HepG2 (cell line): Measurements from ENCODE around the gene TMEM198. TPM values are rescaled to one million over a fixed set of nuclear protein-coding genes. Genes with fewer than 3 reads are reported as not detected.

Source experiments
- ATAC-seq: fragments of 200-7000 bp; cut with Tn5 transposase; 3 replicates; pipeline ENCODE4 v1.9.1; 2020; ENCODE audit warnings: mild to moderate bottlenecking, moderate library complexity
- BruUV-seq: library from RNA; stranded (reverse); fragments of 400-500 nt; replicated peaks from 2 replicates; lab custom pipeline; 2021; lab: Mats Ljungman, UMichigan
- CTCF ChIA-PET: fragments of 300-600 bp; formaldehyde crosslinking; extraction: SDS; loops from one replicate; lab custom pipeline; 2021; ENCODE audit warnings: low total read pairs, inconsistent platforms, low intra/inter-chr PET ratio; lab: Yijun Ruan, JAX
- POLR2A ChIA-PET: fragments of 350-600 bp; sonication (Branson Sonifier 250); formaldehyde crosslinking; loops from one replicate; lab custom pipeline; 2020; ENCODE audit warnings: antibody characterized with exemption, inconsistent platforms; lab: Yijun Ruan, JAX
- DNase-seq: peaks from one replicate; pipeline ENCODE4 v3.0.0-alpha.2; 2015; ENCODE audit warnings: low spot score
- FAIRE-seq: peaks from 3 replicates; lab custom pipeline; 2011; peaks lifted over from hg19 to GRCh38; lab: Jason Lieb, UNC
- H2AFZ ChIP-seq: one replicate; pipeline ENCODE4 v1.6.1; 2011; ENCODE audit warnings: low read length, inconsistent platforms
- H3K27ac ChIP-seq: fragments of 300-600 bp; 3 replicates; pipeline ENCODE4 v1.8.0; 2011; ENCODE audit warnings: mixed run types, mild to moderate bottlenecking, mixed read lengths, low read length, inconsistent platforms; ENCODE audit not compliant: insufficient read depth; ENCODE audit errors: extremely low read length
- H3K27me3 ChIP-seq, 2 experiments: fragments of 200-600 bp in 1 of 2; 2 replicates in 1 of 2; 3 replicates in 1 of 2; pipeline versions ENCODE4 v1.6.0 to v1.8.0; 2011; ENCODE audit warnings: low read length in 2 of 2, mild to moderate bottlenecking in 2 of 2, moderate library complexity in 2 of 2, inconsistent platforms in 1 of 2; ENCODE audit not compliant: insufficient read depth in 2 of 2, control insufficient read depth in 1 of 2
- H3K36me3 ChIP-seq, 2 experiments: fragments of 200-600 bp in 1 of 2; replicated peaks in 1 of 2; 2 replicates in 1 of 2; 3 replicates in 1 of 2; pipeline versions ENCODE4 v1.5.1 to v1.8.0; 2011; ENCODE audit warnings: low read length in 2 of 2, inconsistent platforms in 1 of 2; ENCODE audit not compliant: insufficient read depth in 2 of 2, control insufficient read depth in 1 of 2
- H3K4me1 ChIP-seq: 2 replicates; pipeline ENCODE4 v1.5.1; 2012; ENCODE audit warnings: low read length, inconsistent platforms; ENCODE audit not compliant: insufficient read depth
- H3K4me2 ChIP-seq: 2 replicates; pipeline ENCODE4 v1.6.0; 2011; ENCODE audit warnings: low read depth, low read length, inconsistent platforms
- H3K4me3 ChIP-seq, 3 experiments: fragments of 200-600 bp in 1 of 3; sonication (generic), shearing (Covaris generic) in 1 of 3; replicated peaks in 1 of 3; 2 replicates each; pipeline ENCODE4 v1.5.1; 2011 to 2016; ENCODE audit warnings: low read length in 3 of 3, inconsistent platforms in 2 of 3, low read depth in 2 of 3, mild to moderate bottlenecking in 2 of 3, control low read depth in 1 of 3, mixed read lengths in 1 of 3; ENCODE audit not compliant: insufficient read depth in 1 of 3
- H3K79me2 ChIP-seq: one replicate; pipeline ENCODE4 v1.6.1; 2011; ENCODE audit warnings: low read length, inconsistent platforms; ENCODE audit not compliant: insufficient read depth
- H3K9ac ChIP-seq: 2 replicates; pipeline ENCODE4 v1.6.0; 2011; ENCODE audit warnings: mild to moderate bottlenecking, low read depth, low read length, inconsistent platforms; ENCODE audit not compliant: insufficient read depth
- H3K9me3 ChIP-seq: 2 replicates; pipeline ENCODE4 v1.5.1; 2012; ENCODE audit warnings: mild to moderate bottlenecking, low read length
- H4K20me1 ChIP-seq: 2 replicates; pipeline ENCODE4 v1.6.0; 2011; ENCODE audit warnings: inconsistent platforms, mild to moderate bottlenecking, low read length, moderate library complexity; ENCODE audit not compliant: insufficient read depth
- AGO2 ChIP-seq: fragments of 200-400 bp; formaldehyde crosslinking; optimal IDR thresholded peaks from 2 replicates; pipeline ENCODE3; 2017; ENCODE audit warnings: mild to moderate bottlenecking, low read depth, low read length, moderate library complexity
- ARNTL ChIP-seq: sonication (generic); formaldehyde crosslinking; IDR thresholded peaks from 2 replicates; pipeline ENCODE4 v1.4.0; 2020; ENCODE audit warnings: mild to moderate bottlenecking, missing genetic modification reagents
- ATRX ChIP-seq: sonication (generic); formaldehyde crosslinking; IDR thresholded peaks from 2 replicates; pipeline ENCODE4 v1.4.0; 2020; ENCODE audit warnings: missing genetic modification reagents, borderline replicate concordance
- CHCHD3 ChIP-seq: sonication (generic); formaldehyde crosslinking; IDR thresholded peaks from 2 replicates; pipeline ENCODE4 v1.8.0; 2022; ENCODE audit warnings: mild to moderate bottlenecking, missing genetic modification reagents, moderate library complexity
- ELF4 ChIP-seq: sonication (generic); formaldehyde crosslinking; IDR thresholded peaks from 2 replicates; pipeline ENCODE4 v1.5.0; 2020; ENCODE audit warnings: missing genetic modification reagents, mild to moderate bottlenecking, moderate library complexity, borderline replicate concordance
- SATB2 ChIP-seq: sonication (generic); formaldehyde crosslinking; IDR thresholded peaks from 2 replicates; pipeline ENCODE4 v1.5.0; 2020; ENCODE audit warnings: missing genetic modification reagents
- SRSF1 ChIP-seq: fragments of 200-400 bp; formaldehyde crosslinking; optimal IDR thresholded peaks from 2 replicates; pipeline ENCODE3; 2017; ENCODE audit warnings: mild to moderate bottlenecking, low read depth, low read length, moderate library complexity
- SYNCRIP ChIP-seq: fragments of 200-400 bp; formaldehyde crosslinking; IDR thresholded peaks from 2 replicates; pipeline ENCODE4 v1.6.1; 2018; ENCODE audit warnings: mild to moderate bottlenecking, low read depth, low read length; ENCODE audit not compliant: insufficient read depth
- TMF1 ChIP-seq: sonication (generic); formaldehyde crosslinking; IDR thresholded peaks from 2 replicates; pipeline ENCODE4 v1.8.1; 2022; ENCODE audit warnings: low read depth, missing genetic modification reagents
- TSC22D2 ChIP-seq: sonication (generic); formaldehyde crosslinking; IDR thresholded peaks from 2 replicates; pipeline ENCODE4 v1.5.1; 2020; ENCODE audit warnings: missing genetic modification reagents, mild to moderate bottlenecking, borderline replicate concordance
- ZBTB7B ChIP-seq: sonication (generic); formaldehyde crosslinking; IDR thresholded peaks from 2 replicates; pipeline ENCODE4 v1.4.0; 2020; ENCODE audit warnings: missing genetic modification reagents
- ZFP82 ChIP-seq: sonication (generic); formaldehyde crosslinking; IDR thresholded peaks from 2 replicates; pipeline ENCODE4 v1.5.1; 2020; ENCODE audit warnings: mild to moderate bottlenecking, missing genetic modification reagents, borderline replicate concordance
- ZFYVE20 ChIP-seq: sonication (generic); formaldehyde crosslinking; IDR thresholded peaks from 2 replicates; pipeline ENCODE4 v1.8.0; 2023; ENCODE audit warnings: low read depth, mild to moderate bottlenecking, moderate library complexity, missing genetic modification reagents, borderline replicate concordance
- ZNF253 ChIP-seq: sonication (generic); formaldehyde crosslinking; IDR thresholded peaks from 2 replicates; pipeline ENCODE4 v1.8.0; 2022; ENCODE audit warnings: mild to moderate bottlenecking, missing genetic modification reagents, borderline replicate concordance
- ZNF510 ChIP-seq: sonication (generic); formaldehyde crosslinking; IDR thresholded peaks from 2 replicates; pipeline ENCODE4 v1.4.0; 2020; ENCODE audit warnings: low read depth, mild to moderate bottlenecking, missing genetic modification reagents
- WGBS: methylation state at CpG from one replicate; pipeline ENCODE4 v1.1.6; 2017; ENCODE audit warnings: low lambda C conversion rate; 5-methylcytosine and 5-hydroxymethylcytosine counted together
- in situ Hi-C: cut with HindIII; loops from 2 replicates; pipeline ENCODE4 v1.10.0; 2017; ENCODE audit warnings: low pct_unique_long_range_greater_than_20kb; ENCODE audit not compliant: extremely low pct_ligation_motif_present
- intact Hi-C: fragments of 100-400 bp; cut with micrococcal nuclease; formaldehyde crosslinking; loops from one replicate; pipeline ENCODE4 v1.10.0; 2022; ENCODE audit not compliant: unreplicated experiment
- polyA plus RNA-seq, 8 experiments: library from polyadenylated mRNA; depleted of rRNA in 3 of 8; stranded (reverse) in 7 of 8; unstranded in 1 of 8; fragments of >200 nt; fragmentation: Illumina TruSeq in 4 of 8; extraction: Trizol in 4 of 8; gene quantifications; 2 replicates each; pipeline versions ENCODE4 v1.2.1 to v1.2.3, GENCODE V29; 2011 to 2016; ENCODE audit warnings: low read depth in 4 of 8, missing spikeins in 1 of 8, mixed read lengths in 1 of 8; ENCODE audit not compliant: insufficient read depth in 1 of 8
- total RNA-seq, 5 experiments: library from RNA; depleted of rRNA; stranded (reverse); fragments of >200 nt; fragmentation: Illumina TruSeq; extraction: Trizol; gene quantifications; 2 replicates each; pipeline ENCODE4 v1.2.3, GENCODE V29; 2016; ENCODE audit warnings: low read depth in 1 of 5
- TF ChIP-seq, protein P1 (sequence below): IDR thresholded peaks from 2 replicates; pipeline ENCODE4 v1.6.1; 2016; ENCODE audit warnings: mild to moderate bottlenecking
- TF ChIP-seq, protein P2 (sequence below): sonication (generic); IDR thresholded peaks from 2 replicates; pipeline ENCODE4 v1.6.1; 2016; ENCODE audit warnings: low read depth, borderline replicate concordance
- TF ChIP-seq, protein P3 (sequence below): sonication (generic); formaldehyde crosslinking; IDR thresholded peaks from 2 replicates; pipeline ENCODE4 v1.8.1; 2023; ENCODE audit warnings: mild to moderate bottlenecking, inconsistent platforms, moderate library complexity, missing genetic modification reagents, borderline replicate concordance

The TMEM198 gene
- total and polyA plus RNA-seq, 2 of the 13 experiments (the other 11 are each of a cell fraction or from before 2014, with no cell fraction given), result 17.3 to 23.5 TPM

DNA sequence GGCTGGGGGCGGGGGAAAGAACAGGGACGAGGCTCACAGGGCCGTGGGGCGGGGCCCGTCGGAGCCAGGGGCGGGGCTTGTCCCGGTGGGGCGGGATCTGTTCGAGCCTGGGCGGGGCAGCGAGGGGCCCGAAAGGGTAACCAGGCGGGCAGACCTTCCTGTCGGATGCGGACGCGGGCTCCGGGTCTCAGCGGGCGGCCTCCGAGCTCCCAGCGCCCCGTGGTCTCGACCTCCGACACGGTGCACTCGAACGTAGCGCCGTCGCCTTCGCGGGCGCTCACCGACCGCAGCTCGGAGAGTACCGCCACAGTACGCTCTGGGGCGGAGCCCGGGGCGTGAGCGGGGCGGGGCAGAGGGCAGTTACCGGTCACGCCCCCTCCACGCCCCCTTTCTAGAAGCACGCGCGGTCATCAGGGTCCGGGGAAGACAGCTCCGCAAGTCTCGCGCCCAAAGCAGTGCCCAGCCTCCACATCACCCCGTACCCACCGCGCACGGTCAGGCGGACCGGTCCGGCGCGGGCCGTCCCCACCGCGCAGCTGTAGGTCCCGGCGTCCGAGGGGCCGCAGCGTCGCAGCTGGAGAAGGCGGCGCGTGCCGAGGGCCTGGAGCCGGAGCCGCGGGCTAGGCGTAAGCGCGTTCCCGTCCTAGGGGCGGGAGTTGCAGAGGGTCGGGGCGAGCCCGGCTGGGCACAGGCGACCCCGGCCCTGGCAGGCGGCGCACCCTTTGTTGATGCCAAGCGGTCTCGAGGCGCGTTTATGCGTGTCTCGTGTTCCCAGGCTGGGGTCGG is 8.7 kb downstream of the TMEM198 start:
- in situ Hi-C loops (no loop called here), intact Hi-C loops (no loop called here)
- Histone ChIP-seq H3K27me3 (no peaks in the 10 kb centered on the region), H3K79me2 (no peaks in the 10 kb centered on the region), H2AFZ (no peak overlapping the region), H3K4me2 (peak overlapping the region; percentile 90), H3K4me3 (peak overlapping the region; percentile 71 to 79 (median 73)), H3K9ac (peak overlapping the region; percentile 60), H4K20me1 (no peaks in the 10 kb centered on the region), H3K4me1 (peaks cover 22% of the 10 kb centered on the region), H3K27ac (peak overlapping the region; percentile 51), H3K9me3 (no peaks in the 10 kb centered on the region), H3K36me3 (peaks cover 9 to 22% of the 10 kb centered on the region in 2 experiments; a peak in 3 of 5 replicates)
- WGBS, result 3% methylated on average over 50 of the region's 99 CpGs
- POLR2A ChIA-PET, result interaction anchor here (0.7 to 3.3 kb wide), 13 partner anchors 9 to 304 kb away, joined by 3 to 28 read pairs (median 8); partner anchors contain the start of genes CHPF, DNPEP, GMPPA and INHA
- ATAC-seq (peak; percentile 84), DNase-seq (peak; percentile 79), FAIRE-seq (peak; percentile 57)
- CTCF ChIA-PET, result interaction anchor here (2.4 kb wide), 1 partner anchor 11 kb away, joined by 9 read pairs; no protein-coding TSS in a partner anchor
- BruUV-seq, result no TSS peak
- TF ChIP-seq ATRX (CRISPR knock-in tag) (no peak), AGO2 (peak; percentile 91), TSC22D2 (CRISPR knock-in tag) (0 out of 2 replicates have a peak, but pooled peaks have one; percentile 42), ZBTB7B (0 out of 2 replicates have a peak, but pooled peaks have one; percentile 33), ZFP82 (0 out of 2 replicates have a peak, but pooled peaks have one; percentile 41), ZFYVE20 (0 out of 2 replicates have a peak, but pooled peaks have one; percentile 63), TMF1 (CRISPR knock-in tag) (peak; percentile 84), ARNTL (CRISPR knock-in tag) (peak; percentile 80), ZNF253 (CRISPR knock-in tag) (no peak; the same call in 1 of the 2 replicates), ZNF510 (peak; percentile 29; the same call in 1 of the 2 replicates), SATB2 (CRISPR knock-in tag) (no peak), SRSF1 (peak; percentile 56), SYNCRIP (no peak), CHCHD3 (peak; percentile 93; the same call in 1 of the 2 replicates), ELF4 (no peak; the same call in 1 of the 2 replicates)
- TF ChIP-seq, protein P1, sequence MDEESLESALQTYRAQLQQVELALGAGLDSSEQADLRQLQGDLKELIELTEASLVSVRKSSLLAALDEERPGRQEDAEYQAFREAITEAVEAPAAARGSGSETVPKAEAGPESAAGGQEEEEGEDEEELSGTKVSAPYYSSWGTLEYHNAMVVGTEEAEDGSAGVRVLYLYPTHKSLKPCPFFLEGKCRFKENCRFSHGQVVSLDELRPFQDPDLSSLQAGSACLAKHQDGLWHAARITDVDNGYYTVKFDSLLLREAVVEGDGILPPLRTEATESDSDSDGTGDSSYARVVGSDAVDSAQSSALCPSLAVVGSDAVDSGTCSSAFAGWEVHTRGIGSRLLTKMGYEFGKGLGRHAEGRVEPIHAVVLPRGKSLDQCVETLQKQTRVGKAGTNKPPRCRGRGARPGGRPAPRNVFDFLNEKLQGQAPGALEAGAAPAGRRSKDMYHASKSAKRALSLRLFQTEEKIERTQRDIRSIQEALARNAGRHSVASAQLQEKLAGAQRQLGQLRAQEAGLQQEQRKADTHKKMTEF (CRISPR knock-in tag), result peak; percentile 79; the same call in 1 of the 2 replicates
- TF ChIP-seq, protein P2, sequence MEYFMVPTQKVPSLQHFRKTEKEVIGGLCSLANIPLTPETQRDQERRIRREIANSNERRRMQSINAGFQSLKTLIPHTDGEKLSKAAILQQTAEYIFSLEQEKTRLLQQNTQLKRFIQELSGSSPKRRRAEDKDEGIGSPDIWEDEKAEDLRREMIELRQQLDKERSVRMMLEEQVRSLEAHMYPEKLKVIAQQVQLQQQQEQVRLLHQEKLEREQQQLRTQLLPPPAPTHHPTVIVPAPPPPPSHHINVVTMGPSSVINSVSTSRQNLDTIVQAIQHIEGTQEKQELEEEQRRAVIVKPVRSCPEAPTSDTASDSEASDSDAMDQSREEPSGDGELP, result 0 out of 2 replicates have a peak, but pooled peaks have one; percentile 26
- TF ChIP-seq, protein P3, sequence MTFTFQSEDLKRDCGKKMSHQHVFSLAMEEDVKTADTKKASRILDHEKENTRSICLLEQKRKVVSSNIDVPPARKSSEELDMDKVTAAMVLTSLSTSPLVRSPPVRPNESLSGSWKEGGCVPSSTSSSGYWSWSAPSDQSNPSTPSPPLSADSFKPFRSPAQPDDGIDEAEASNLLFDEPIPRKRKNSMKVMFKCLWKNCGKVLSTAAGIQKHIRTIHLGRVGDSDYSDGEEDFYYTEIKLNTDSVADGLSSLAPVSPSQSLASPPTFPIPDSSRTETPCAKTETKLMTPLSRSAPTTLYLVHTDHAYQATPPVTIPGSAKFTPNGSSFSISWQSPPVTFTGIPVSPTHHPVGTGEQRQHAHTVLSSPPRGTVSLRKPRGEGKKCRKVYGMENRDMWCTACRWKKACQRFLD, result peak; percentile 40; the same call in 1 of the 2 replicates
